Endothelial cell of umbilical vein (primary cell): ENCODE data around the gene MAP4K4. TPM values are rescaled to one million over a fixed set of nuclear protein-coding genes. Genes with fewer than 3 reads are reported as not detected.

Experiments used
- BruUV-seq: library from RNA; stranded (reverse); fragments of 400-500 nt; replicated peaks from 2 replicates; lab custom pipeline; 2021; lab: Mats Ljungman, UMichigan
- CTCF ChIA-PET: fragments of 300-600, 350-600 bp; sonication (Branson Sonifier 250); formaldehyde crosslinking; loops from one replicate; lab custom pipeline; 2021; ENCODE audit warnings: antibody characterized with exemption, inconsistent platforms; lab: Charles Lee
- POLR2A ChIA-PET: fragments of 300-600, 350-600 bp; sonication (Branson Sonifier 250); formaldehyde crosslinking; loops from one replicate; lab custom pipeline; 2021; ENCODE audit warnings: antibody characterized with exemption, inconsistent platforms; lab: Charles Lee
- DNase-seq: peaks from one replicate; pipeline ENCODE4 v3.0.0-alpha.2; 2011; ENCODE audit warnings: low read depth, low spot score
- FAIRE-seq: peaks from 2 replicates; lab custom pipeline; 2011; peaks lifted over from hg19 to GRCh38; lab: Jason Lieb, UNC
- H2AFZ ChIP-seq: 2 replicates; pipeline ENCODE4 v1.6.0; 2012; ENCODE audit warnings: low read depth, low read length, control low read depth, inconsistent platforms
- H3K27ac ChIP-seq: 2 replicates; pipeline ENCODE4 v1.5.1; 2011; ENCODE audit warnings: low read depth, mild to moderate bottlenecking, control low read depth, low read length, moderate library complexity; ENCODE audit not compliant: insufficient read depth
- H3K27me3 ChIP-seq, 2 experiments: 2 replicates each; pipeline versions ENCODE4 v1.6.0 to v1.6.1; 2011; ENCODE audit warnings: low read length in 2 of 2, mixed read lengths in 1 of 2; ENCODE audit not compliant: control insufficient read depth in 2 of 2, insufficient read depth in 2 of 2
- H3K36me3 ChIP-seq, 2 experiments: 2 replicates in 1 of 2; 3 replicates in 1 of 2; pipeline ENCODE4 v1.5.1; 2011; ENCODE audit warnings: low read length in 2 of 2, mild to moderate bottlenecking in 1 of 2, moderate library complexity in 1 of 2; ENCODE audit not compliant: control insufficient read depth in 2 of 2, insufficient read depth in 2 of 2; ENCODE audit errors: extremely low read depth in 1 of 2
- H3K4me1 ChIP-seq: 3 replicates; pipeline ENCODE4 v1.5.1; 2011; ENCODE audit warnings: mild to moderate bottlenecking, low read length; ENCODE audit not compliant: control insufficient read depth, insufficient read depth; ENCODE audit errors: extremely low read depth
- H3K4me2 ChIP-seq: 2 replicates; pipeline ENCODE4 v1.6.1; 2011; ENCODE audit warnings: low read length, control low read depth, mixed read lengths; ENCODE audit not compliant: insufficient read depth
- H3K4me3 ChIP-seq, 3 experiments: fragments of 200-600 bp in 1 of 3; sonication (generic), shearing (Covaris generic) in 1 of 3; replicated peaks in 1 of 3; 2 replicates each; pipeline ENCODE4 v1.5.1; 2011 to 2016; ENCODE audit warnings: control low read depth in 3 of 3, low read length in 3 of 3, mild to moderate bottlenecking in 2 of 3, inconsistent platforms in 1 of 3, low read depth in 1 of 3, moderate library complexity in 1 of 3; ENCODE audit not compliant: insufficient read depth in 1 of 3
- H3K79me2 ChIP-seq: 2 replicates; pipeline ENCODE4 v1.6.0; 2012; ENCODE audit warnings: low read length, inconsistent platforms; ENCODE audit not compliant: control insufficient read depth, insufficient read depth
- H3K9ac ChIP-seq: replicated peaks from 2 replicates; pipeline ENCODE3; 2011; ENCODE audit warnings: low read length, control low read depth; ENCODE audit not compliant: insufficient read depth; ENCODE audit errors: extremely low read depth
- H3K9me1 ChIP-seq: replicated peaks from 3 replicates; pipeline ENCODE4 v1.6.0; 2011; ENCODE audit warnings: mild to moderate bottlenecking, low read length; ENCODE audit not compliant: control insufficient read depth, insufficient read depth; ENCODE audit errors: extremely low read depth
- H3K9me3 ChIP-seq: replicated peaks from 2 replicates; pipeline ENCODE4 v1.5.1; 2012; ENCODE audit warnings: low read length, inconsistent platforms; ENCODE audit not compliant: control insufficient read depth, insufficient read depth
- H4K20me1 ChIP-seq: replicated peaks from 2 replicates; pipeline ENCODE3; 2011; ENCODE audit warnings: mild to moderate bottlenecking, low read length; ENCODE audit not compliant: control insufficient read depth, insufficient read depth; ENCODE audit errors: extremely low read depth
- CTCF ChIP-seq, 2 donors: IDR thresholded peaks; 1 replicate in 1 of 2; 2 replicates in 1 of 2; pipeline ENCODE4 v1.5.1; 2011; ENCODE audit warnings: low read length in 2 of 2, mild to moderate bottlenecking in 2 of 2, moderate library complexity in 2 of 2, control low read depth in 1 of 2, inconsistent platforms in 1 of 2, low read depth in 1 of 2; ENCODE audit not compliant: insufficient read depth in 1 of 2; ENCODE audit errors: extremely low read depth in 1 of 2
- EZH2 ChIP-seq: IDR thresholded peaks from 2 replicates; pipeline ENCODE4 v1.6.1; 2012; ENCODE audit warnings: borderline replicate concordance, low read depth, mild to moderate bottlenecking, moderate library complexity, low read length, inconsistent platforms; ENCODE audit not compliant: severe bottlenecking
- GATA2 ChIP-seq: IDR thresholded peaks from 2 replicates; pipeline ENCODE4 v1.7.0; 2011; ENCODE audit warnings: low read depth, mild to moderate bottlenecking, moderate library complexity, mixed read lengths, low read length; ENCODE audit not compliant: insufficient read length, insufficient read depth
- MYC ChIP-seq: IDR thresholded peaks from one replicate; pipeline ENCODE4 v1.6.1; 2011; ENCODE audit warnings: mild to moderate bottlenecking, low read depth, low read length
- POLR2A ChIP-seq: IDR thresholded peaks from 2 replicates; pipeline ENCODE4 v1.6.1; 2012; ENCODE audit warnings: low read depth, mild to moderate bottlenecking, control low read depth, low read length
- dilution Hi-C: fragments of 300-500 bp; cut with MboI; formaldehyde crosslinking; loops from one replicate; pipeline ENCODE4 v1.15.0; 2019; ENCODE audit warnings: low sequenced_read_pairs; ENCODE audit not compliant: extremely low pct_ligation_motif_present
- intact Hi-C: fragments of 100-400 bp; cut with micrococcal nuclease; formaldehyde crosslinking; loops from one replicate; pipeline ENCODE4 v1.10.0; 2022
- polyA plus RNA-seq, 4 experiments: library from polyadenylated mRNA; depleted of rRNA in 3 of 4; stranded (reverse) in 3 of 4; unstranded in 1 of 4; fragments of >200 nt; gene quantifications; 2 replicates each; pipeline versions ENCODE4 v1.2.1 to v1.2.3, GENCODE V29; 2011 to 2012; ENCODE audit warnings: missing spikeins in 1 of 4
- total RNA-seq: library from RNA; stranded (reverse); gene quantifications from 2 replicates; pipeline ENCODE4 v1.2.3, GENCODE V29; 2021
- TF ChIP-seq, protein P1 (sequence below): IDR thresholded peaks from 2 replicates; pipeline ENCODE4 v1.6.1; 2011; ENCODE audit not compliant: insufficient read depth, insufficient read length

The MAP4K4 gene
- total and polyA plus RNA-seq, 2 donors (not counting 3 experiments of a cell fraction or from before 2014, with no cell fraction given) = 79.4 to 269 TPM

- Histone ChIP-seq H3K4me1 (no peaks in the 10 kb centered on the region), H4K20me1 (no peaks in the 10 kb centered on the region), H3K27me3 (no peaks in the 10 kb centered on the region), H3K4me2 (no peak overlapping the region), H2AFZ (no peak overlapping the region), H3K79me2 (peaks cover 69% of the 10 kb centered on the region), H3K36me3 (peaks cover 16 to 27% of the 10 kb centered on the region in 2 experiments), H3K9ac (no peak overlapping the region), H3K9me1 (no peaks in the 10 kb centered on the region), H3K9me3 (no peaks in the 10 kb centered on the region), H3K4me3 (no peak overlapping the region), H3K27ac (no peak overlapping the region)
- FAIRE-seq (no peak), DNase-seq (no peak)
- TF ChIP-seq CTCF (IDR thresholded peaks at IDR 0.05; ENCODE audit: extremely low read depth in 1 of 2, insufficient read depth in 1 of 2, low read depth in 1 of 2, low read length in 2 of 2) (no peak), MYC (no peak), EZH2 (no peak), POLR2A (no peak), GATA2 (no peak)
- TF ChIP-seq, protein P1, sequence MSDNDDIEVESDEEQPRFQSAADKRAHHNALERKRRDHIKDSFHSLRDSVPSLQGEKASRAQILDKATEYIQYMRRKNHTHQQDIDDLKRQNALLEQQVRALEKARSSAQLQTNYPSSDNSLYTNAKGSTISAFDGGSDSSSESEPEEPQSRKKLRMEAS = no peak
- intact Hi-C loops (no loop called here), dilution Hi-C loops (no loop called here)
- BruUV-seq = no TSS peak
- POLR2A ChIA-PET = no interaction called here
- CTCF ChIA-PET = interaction anchor here (0.6 to 2.1 kb wide), 8 partner anchors 9 to 509 kb away, joined by 3 to 7 read pairs (median 4); no protein-coding TSS in a partner anchor
Observed at GRCh38 chr2:101850991-101851390, 153.5 kb downstream of the MAP4K4 start.
